DMS 273 treated with DMSO at 0.1 percent for 48 hours (cell line): Measurements from ENCODE around the gene AGAP1.
"Not testable (repeated sequence)": the region's sequence is repeated elsewhere in the genome, so short reads cannot be mapped to it uniquely, and the experiment has no call there.

ENCODE experiments used
- DNase-seq: peaks from one replicate; lab custom pipeline; 2025; lab: John Stamatoyannopoulos, UW

Gene AGAP1

GRCh38 chr2:235923859-235924674 is 430.2 kb downstream of the AGAP1 start:
- no peak for DNase-seq

- DNase-seq: no peak
These were observed 430.8 kb downstream of the AGAP1 start for GRCh38 chr2:235924675-235925063.

- no peak for DNase-seq
These were observed 431.5 kb downstream of the AGAP1 start for GRCh38 chr2:235925250-235925919.

- DNase-seq: no peak
These were observed 432.4 kb downstream of the AGAP1 start for GRCh38 chr2:235926229-235926628.

GRCh38 chr2:235928751-235929370 is 435.0 kb downstream of the AGAP1 start:
- no peak for DNase-seq

- no peak for DNase-seq
These were observed 436.9 kb downstream of the AGAP1 start for GRCh38 chr2:235930701-235931100.

- no peak for DNase-seq
These were observed 437.8 kb downstream of the AGAP1 start for GRCh38 chr2:235931676-235932075.

- DNase-seq: no peak
These were observed 440.4 kb downstream of the AGAP1 start for GRCh38 chr2:235934059-235934773.

GRCh38 chr2:235934774-235935484 is 441.1 kb downstream of the AGAP1 start:
- no peak for DNase-seq

- DNase-seq: no peak
These were observed 441.9 kb downstream of the AGAP1 start for GRCh38 chr2:235935773-235936172.

GRCh38 chr2:235936493-235936892 is 442.6 kb downstream of the AGAP1 start:
- DNase-seq: no peak

GRCh38 chr2:235937087-235937486 is 443.2 kb downstream of the AGAP1 start:
- DNase-seq: no peak

- DNase-seq: no peak
These were observed 443.7 kb downstream of the AGAP1 start for GRCh38 chr2:235937526-235937925.

- DNase-seq: no peak
These were observed 444.1 kb downstream of the AGAP1 start for GRCh38 chr2:235937936-235938335.

- DNase-seq: no peak
These were observed 444.8 kb downstream of the AGAP1 start for GRCh38 chr2:235938611-235939010.

- DNase-seq: no peak
These were observed 445.6 kb downstream of the AGAP1 start for GRCh38 chr2:235939471-235939870.

GRCh38 chr2:235940330-235940729 is 446.5 kb downstream of the AGAP1 start:
- no peak for DNase-seq

- DNase-seq: no peak
These were observed 450.7 kb downstream of the AGAP1 start for GRCh38 chr2:235944591-235944990.

GRCh38 chr2:235945608-235946140 is 451.8 kb downstream of the AGAP1 start:
- no peak for DNase-seq

- DNase-seq: no peak
These were observed 452.7 kb downstream of the AGAP1 start for GRCh38 chr2:235946590-235946989.

- not testable (repeated sequence) for DNase-seq
These were observed 453.2 kb downstream of the AGAP1 start for GRCh38 chr2:235947055-235947454.
